Measurements from ENCODE around the gene SFMBT1.

Gene SFMBT1

DNA sequence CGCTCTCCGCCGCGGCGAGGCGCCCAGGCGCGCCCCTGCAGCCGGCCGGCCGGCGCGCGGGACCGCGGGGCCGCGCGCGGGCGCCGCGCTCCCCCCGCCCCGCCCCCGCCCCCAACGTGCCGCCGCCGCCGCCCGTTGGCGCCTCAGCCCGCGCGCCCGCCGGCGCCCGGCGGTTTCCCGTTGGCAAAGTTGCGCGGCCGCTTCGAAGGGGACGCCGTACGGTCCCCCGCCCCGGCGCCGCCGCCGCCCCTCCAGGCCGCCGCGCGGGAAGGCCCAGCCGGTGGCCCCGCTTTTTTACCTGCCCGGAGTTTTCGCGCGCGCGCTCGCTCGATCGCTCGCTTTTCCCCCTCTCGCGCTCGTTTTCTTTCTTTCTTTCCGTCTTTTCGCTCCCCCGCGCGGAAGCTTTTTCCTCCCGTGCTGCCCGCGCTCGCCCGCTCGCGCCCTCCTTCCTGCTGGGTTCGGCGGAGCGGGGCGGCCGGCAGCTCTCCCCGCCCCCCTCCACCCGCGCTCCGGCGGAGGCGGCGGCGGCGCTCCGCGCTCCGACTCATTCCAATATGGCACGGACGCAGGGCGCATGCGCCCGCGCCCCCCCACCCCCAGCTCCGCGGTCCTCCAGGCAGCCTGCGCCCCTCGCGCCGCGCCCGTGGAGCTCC, at the start of gene SFMBT1:
Gene SFMBT1, minus strand, starts transcription at position 556 of the 653 bp plus-strand sequence. CDS start 76,945 bp downstream, outside the sequence.
- peaks cover 36% of the 10 kb centered on the region for H3K4me1 ChIP-seq (ENCODE audit: insufficient read depth, low read length, severe bottlenecking)
- H3K27ac ChIP-seq (ENCODE audit: low read depth, low read length, poor library complexity, severe bottlenecking): peak within 1 kb of the TSS; percentile 63
- H2AFZ ChIP-seq (ENCODE audit: low read length): no peak within 1 kb of the TSS

DNA sequence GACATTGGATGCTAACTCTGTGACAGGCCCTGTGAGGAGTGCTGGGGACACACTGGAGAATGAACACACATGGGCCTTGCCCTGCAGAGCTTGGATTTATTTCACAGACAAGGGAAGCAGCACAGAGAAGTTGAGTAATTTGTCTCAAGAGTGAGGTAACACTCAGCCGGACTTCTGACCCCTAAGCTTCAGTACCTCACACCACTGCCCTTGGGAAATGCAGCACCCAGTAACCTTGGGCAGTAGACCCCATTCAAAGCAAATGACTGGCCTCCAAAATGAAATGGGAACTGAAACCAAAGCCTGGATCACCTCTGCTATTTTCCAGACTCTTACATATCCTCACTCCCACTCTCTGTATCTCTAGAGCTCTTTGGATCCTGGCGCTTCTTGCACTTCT, 47.1 kb upstream of the SFMBT1 start:
- Histone ChIP-seq H3K36me3 (ENCODE audit: insufficient read depth, low read length) (peaks cover 65% of the 10 kb centered on the region), H3K4me1 (ENCODE audit: insufficient read depth, low read length, severe bottlenecking) (no peaks in the 10 kb centered on the region), H3K4me3 (ENCODE audit: low read depth, low read length, poor library complexity, severe bottlenecking) (no peak overlapping the region), H3K79me2 (ENCODE audit: insufficient read depth, low read length) (no peaks in the 10 kb centered on the region), H2AFZ (ENCODE audit: low read length) (no peak overlapping the region), H3K9me3 (ENCODE audit: low read length) (no peaks in the 10 kb centered on the region), H3K27me3 (ENCODE audit: insufficient read depth, low read length) (no peaks in the 10 kb centered on the region), H3K4me2 (ENCODE audit: low read length) (no peak overlapping the region), H3K9me2 (ENCODE audit: low read depth, low read length) (no peaks in the 10 kb centered on the region), H3K9ac (ENCODE audit: low read length) (no peak overlapping the region), H3K27ac (ENCODE audit: low read depth, low read length, poor library complexity, severe bottlenecking) (no peak overlapping the region), H3F3A (ENCODE audit: insufficient read depth, low read length) (no peaks in the 10 kb centered on the region), H4K20me1 (ENCODE audit: insufficient read depth, low read length) (no peaks in the 10 kb centered on the region)
- TF ChIP-seq CTCF (IDR thresholded peaks at IDR 0.05; ENCODE audit: low read length) (no peak), EZH2 (IDR thresholded peaks at IDR 0.05; ENCODE audit: borderline replicate concordance, low read length) (no peak)

More for the DNA sequence above, at the start of gene SFMBT1:
- Histone ChIP-seq H3K9me3 (ENCODE audit: low read length) (no peaks in the 10 kb centered on the region), H3K9ac (ENCODE audit: low read length) (peak within 1 kb of the TSS; percentile 95), H3K9me2 (ENCODE audit: low read depth, low read length) (no peaks in the 10 kb centered on the region), H3K4me2 (ENCODE audit: low read length) (peak within 1 kb of the TSS; percentile 100), H3K79me2 (ENCODE audit: insufficient read depth, low read length) (0 out of 2 replicates have a peak, but pooled peaks cover 3% of the 10 kb centered on the region), H3F3A (ENCODE audit: insufficient read depth, low read length) (peaks cover 11% of the 10 kb centered on the region), H4K20me1 (ENCODE audit: insufficient read depth, low read length) (0 out of 2 replicates have a peak, but pooled peaks cover 12% of the 10 kb centered on the region), H3K36me3 (ENCODE audit: insufficient read depth, low read length) (0 out of 2 replicates have a peak, but pooled peaks cover 3% of the 10 kb centered on the region), H3K4me3 (ENCODE audit: low read depth, low read length, poor library complexity, severe bottlenecking) (peak within 1 kb of the TSS; percentile 98), H3K27me3 (ENCODE audit: insufficient read depth, low read length) (no peaks in the 10 kb centered on the region)
- TF ChIP-seq EZH2 (IDR thresholded peaks at IDR 0.05; ENCODE audit: borderline replicate concordance, low read length) (no peak), CTCF (IDR thresholded peaks at IDR 0.05; ENCODE audit: low read length) (no peak)

GRCh38 chr3:53092216-53092615, 46.3 kb upstream of the SFMBT1 start:
- no peak overlapping the region for H3K4me2 ChIP-seq (ENCODE audit: low read length)
- H3K27me3 ChIP-seq (ENCODE audit: insufficient read depth, low read length): no peaks in the 10 kb centered on the region
- TF ChIP-seq CTCF (IDR thresholded peaks at IDR 0.05; ENCODE audit: low read length) (no peak), EZH2 (IDR thresholded peaks at IDR 0.05; ENCODE audit: borderline replicate concordance, low read length) (no peak)
- no peak overlapping the region for H3K4me3 ChIP-seq (ENCODE audit: low read depth, low read length, poor library complexity, severe bottlenecking)
- H3K27ac ChIP-seq (ENCODE audit: low read depth, low read length, poor library complexity, severe bottlenecking): no peak overlapping the region
- H3K9me2 ChIP-seq (ENCODE audit: low read depth, low read length): no peaks in the 10 kb centered on the region
- no peaks in the 10 kb centered on the region for H3F3A ChIP-seq (ENCODE audit: insufficient read depth, low read length)
- H3K36me3 ChIP-seq (ENCODE audit: insufficient read depth, low read length): peaks cover 59% of the 10 kb centered on the region
- no peak overlapping the region for H2AFZ ChIP-seq (ENCODE audit: low read length)
- no peaks in the 10 kb centered on the region for H4K20me1 ChIP-seq (ENCODE audit: insufficient read depth, low read length)
- no peaks in the 10 kb centered on the region for H3K9me3 ChIP-seq (ENCODE audit: low read length)
- H3K9ac ChIP-seq (ENCODE audit: low read length): no peak overlapping the region
- H3K4me1 ChIP-seq (ENCODE audit: insufficient read depth, low read length, severe bottlenecking): no peaks in the 10 kb centered on the region
- H3K79me2 ChIP-seq (ENCODE audit: insufficient read depth, low read length): no peaks in the 10 kb centered on the region
